MM.1S (cell line): ENCODE results near the gene GRM1.

ENCODE experiments used
- CTCF ChIP-seq: fragments of 300-600 bp; sonication (generic); IDR thresholded peaks from 2 replicates; pipeline ENCODE4 v1.5.1; 2016; ENCODE audit warnings: antibody characterized with exemption, low read length, mixed read lengths
- EZH2 ChIP-seq: fragments of 300-600 bp; sonication (generic); optimal IDR thresholded peaks from 2 replicates; pipeline ENCODE3; 2017; ENCODE audit warnings: low read depth, mild to moderate bottlenecking, antibody characterized with exemption, low read length, mixed read lengths
- EZH2phosphoT487 ChIP-seq: fragments of 300-600 bp; sonication (generic); IDR thresholded peaks from 2 replicates; pipeline ENCODE4 v1.6.1; 2018; ENCODE audit warnings: antibody characterized with exemption, low read length

DNA sequence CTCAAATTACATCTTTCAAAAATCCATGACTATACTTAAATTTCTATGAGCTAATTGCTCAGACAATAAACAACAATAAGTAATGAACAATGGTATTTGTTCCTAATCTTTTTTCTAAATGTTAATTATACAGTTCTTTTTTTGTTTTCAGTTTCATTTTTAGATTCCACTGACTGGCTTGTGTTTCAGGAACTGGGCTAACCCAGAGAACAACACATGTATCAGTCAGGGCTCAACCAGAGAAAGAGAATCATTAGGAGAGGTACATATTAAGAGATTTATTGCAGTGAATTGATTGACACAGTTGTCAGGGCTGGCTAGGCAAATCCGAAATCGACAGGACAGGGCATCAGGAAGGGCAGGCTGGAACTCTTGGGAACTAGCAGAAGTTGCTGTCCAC, 182.8 kb downstream of the GRM1 start:
- TF ChIP-seq CTCF, result no peak
- TF ChIP-seq EZH2, result no peak
- TF ChIP-seq EZH2phosphoT487, result no peak
